ENCODE data around the gene PTPRH. TPM values are rescaled to one million over a fixed set of nuclear protein-coding genes. Genes with fewer than 3 reads are reported as not detected.

The PTPRH gene
- total RNA-seq, 1 experiment from 2014 or later = 15.9 TPM

GRCh38 chr19:55241143-55241934, 32.0 kb upstream of the PTPRH start:
- intact Hi-C loops (cut with micrococcal nuclease) = no loop called here
- H3K9me2 ChIP-seq (ENCODE audit: insufficient read depth) = no peaks in the 10 kb centered on the region
- H3K27ac ChIP-seq (ENCODE audit: low read depth, low read length) = no peak overlapping the region
- H2AFZ ChIP-seq (ENCODE audit: low read depth, low read length, poor library complexity, severe bottlenecking) = no peak overlapping the region
- TF ChIP-seq JUND (IDR thresholded peaks at IDR 0.05) (no peak), ZBTB33 (IDR thresholded peaks at IDR 0.05; ENCODE audit: extremely low read depth, insufficient replicate concordance, low read length) (no peak), EZH2 (IDR thresholded peaks at IDR 0.05) (no peak), CEBPB (IDR thresholded peaks at IDR 0.05; ENCODE audit: low read depth) (no peak), POLR2A (IDR thresholded peaks at IDR 0.05; ENCODE audit: borderline replicate concordance, extremely low read depth, insufficient read depth, insufficient read length) (no peak), EGR1 (IDR thresholded peaks at IDR 0.05; ENCODE audit: low read depth) (no peak), EZH2phosphoT487 (IDR thresholded peaks at IDR 0.05; ENCODE audit: borderline replicate concordance) (no peak), TCF7L2 (IDR thresholded peaks at IDR 0.05; ENCODE audit: borderline replicate concordance, extremely low read depth, insufficient read depth, insufficient read length) (no peak), SRF (IDR thresholded peaks at IDR 0.05; ENCODE audit: low read depth) (no peak), ATF3 (IDR thresholded peaks at IDR 0.05) (no peak), FOSL1 (IDR thresholded peaks at IDR 0.05; ENCODE audit: low read depth) (no peak), RAD21 (IDR thresholded peaks at IDR 0.05; ENCODE audit: low read depth) (no peak), ELF1 (IDR thresholded peaks at IDR 0.05; ENCODE audit: borderline replicate concordance, low read depth) (no peak), YY1 (IDR thresholded peaks at IDR 0.05; ENCODE audit: extremely low read depth, insufficient replicate concordance, low read depth, low read length) (no peak), CTCF (IDR thresholded peaks at IDR 0.05 in 2 of 3, conservative IDR thresholded peaks at IDR 0.05 in 1 of 3; ENCODE audit: borderline replicate concordance in 1 of 3, insufficient read depth in 1 of 3, low read depth in 2 of 3, low read length in 2 of 3) (no peak), MAX (IDR thresholded peaks at IDR 0.05) (no peak), CBX3 (IDR thresholded peaks at IDR 0.05; ENCODE audit: low read depth) (no peak), ZNF274 (IDR thresholded peaks at IDR 0.05; ENCODE audit: low read depth, low read length) (no peak)
- no peak overlapping the region for H3K9ac ChIP-seq (ENCODE audit: low read length)
- peaks cover 9% of the 10 kb centered on the region for H3K79me2 ChIP-seq (ENCODE audit: insufficient read depth, low read length)
- DNase-seq (ENCODE audit: low read depth, low spot score) (no peak), ATAC-seq (no peak)
- no peaks in the 10 kb centered on the region for H3K4me1 ChIP-seq (ENCODE audit: control insufficient read depth in 1 of 2, insufficient read depth in 2 of 2, low read length in 2 of 2)
- H3K27me3 ChIP-seq (ENCODE audit: insufficient read depth, low read length) = no peaks in the 10 kb centered on the region
- no TSS peak for BruUV-seq (replicated peaks)
- no peak overlapping the region for H3K4me2 ChIP-seq (ENCODE audit: low read length)
- H4K20me1 ChIP-seq (ENCODE audit: insufficient read depth) = no peaks in the 10 kb centered on the region
- H3K36me3 ChIP-seq (ENCODE audit: control insufficient read depth in 1 of 2, insufficient read depth in 2 of 2, low read length in 2 of 2) = peaks cover 50% of the 10 kb centered on the region in 2 experiments
- CTCF ChIA-PET = no interaction called here
- RAD21 ChIA-PET (ENCODE audit: low non-redundant PET in 1 of 2, low total read pairs in 2 of 2, uncharacterized antibody in 2 of 2, unreplicated experiment in 2 of 2) = no interaction called here
- H3K9me3 ChIP-seq (ENCODE audit: control insufficient read depth in 1 of 2, insufficient read depth in 1 of 2, low read depth in 1 of 2, low read length in 2 of 2) = no peaks in the 10 kb centered on the region
- no peak overlapping the region for H3K4me3 ChIP-seq (replicated peaks in 1 of 2; ENCODE audit: low read depth in 1 of 2, low read length in 2 of 2)
- POLR2A ChIA-PET = interaction anchor here (0.8 kb wide), 1 partner anchor 18 kb away, joined by 4 read pairs; the partner anchor contains the start of gene PPP6R1
